ENCODE results near the gene UGT1A6.

DNA sequence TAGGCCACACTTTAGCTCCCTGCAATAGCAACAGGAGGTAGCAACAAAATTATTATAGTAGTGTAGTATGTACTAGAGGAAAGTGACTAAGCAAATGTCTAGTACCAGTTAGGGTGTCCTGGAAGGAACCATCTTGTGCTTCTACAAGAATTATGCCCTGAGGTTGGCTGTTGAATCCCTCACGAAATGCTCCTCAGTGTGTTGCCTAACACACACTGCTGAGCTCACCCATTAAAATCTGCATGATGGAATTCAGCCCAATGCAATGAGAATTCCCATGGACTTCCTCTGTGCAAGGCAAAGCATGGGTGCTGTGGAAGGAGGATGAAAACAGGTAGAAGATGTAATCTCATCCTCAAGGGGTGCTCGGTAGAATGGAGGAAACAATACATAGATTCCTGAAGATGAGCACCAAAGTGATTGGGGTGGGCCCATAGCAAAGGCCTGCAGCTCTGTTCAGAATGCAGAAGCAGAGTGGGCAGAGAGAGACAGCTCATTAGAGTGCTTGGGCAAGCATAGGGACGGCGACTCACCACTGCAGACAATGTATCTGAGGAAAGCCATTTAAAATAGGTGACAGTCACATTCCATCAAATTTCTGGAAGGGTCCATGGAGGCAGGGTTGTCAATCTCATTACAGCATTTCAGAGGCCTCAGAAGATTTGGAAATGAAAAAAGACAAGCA, 12.2 kb upstream of the UGT1A6 start:
- no peak for TF ChIP-seq CTCF (IDR thresholded peaks at IDR 0.05; ENCODE audit: extremely low read depth in 1 of 2, insufficient read depth in 1 of 2, low read depth in 1 of 2, low read length in 2 of 2)
- TF ChIP-seq EZH2 (IDR thresholded peaks at IDR 0.05; ENCODE audit: borderline replicate concordance, low read depth, low read length, severe bottlenecking): no peak
- TF ChIP-seq, protein P1, sequence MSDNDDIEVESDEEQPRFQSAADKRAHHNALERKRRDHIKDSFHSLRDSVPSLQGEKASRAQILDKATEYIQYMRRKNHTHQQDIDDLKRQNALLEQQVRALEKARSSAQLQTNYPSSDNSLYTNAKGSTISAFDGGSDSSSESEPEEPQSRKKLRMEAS (IDR thresholded peaks at IDR 0.05; ENCODE audit: insufficient read depth, insufficient read length): no peak
- no peak for TF ChIP-seq POLR2AphosphoS5 (IDR thresholded peaks at IDR 0.05; ENCODE audit: insufficient read depth, low read depth, low read length)
- no peak for TF ChIP-seq POLR2A (IDR thresholded peaks at IDR 0.05; ENCODE audit: low read depth, low read length)
- no peak for TF ChIP-seq GATA2 (IDR thresholded peaks at IDR 0.05; ENCODE audit: insufficient read depth, insufficient read length, low read depth, low read length)
